H1 (cell line): ENCODE measurements around the gene GNA12.

ENCODE experiments used
- CREB1 ChIP-seq: IDR thresholded peaks from 2 replicates; pipeline ENCODE4 v1.6.1; 2012; ENCODE audit warnings: inconsistent platforms
- EGR1 ChIP-seq: IDR thresholded peaks from 2 replicates; pipeline ENCODE4 v1.6.1; 2011; ENCODE audit warnings: low read depth, low read length, borderline replicate concordance
- EZH2 ChIP-seq: fragments of 200-600 bp; sonication (generic); IDR thresholded peaks from 2 replicates; pipeline ENCODE4 v1.7.1; 2012; ENCODE audit warnings: low read depth, mild to moderate bottlenecking, moderate library complexity, low read length, inconsistent platforms; ENCODE audit not compliant: severe bottlenecking
- TAF7 ChIP-seq: optimal IDR thresholded peaks from 2 replicates; pipeline ENCODE3; 2011; ENCODE audit warnings: low read depth, mild to moderate bottlenecking, inconsistent platforms, low read length, moderate library complexity, borderline replicate concordance
- TF ChIP-seq, protein P1 (sequence below), 3 experiments: IDR thresholded peaks; 1 replicate in 2 of 3; 2 replicates in 1 of 3; pipeline versions ENCODE4 v1.5.1 to v1.6.1; 2011; ENCODE audit warnings: low read length in 3 of 3, mild to moderate bottlenecking in 3 of 3, inconsistent platforms in 2 of 3, low read depth in 1 of 3, moderate library complexity in 1 of 3; ENCODE audit not compliant: insufficient read depth in 1 of 3; ENCODE audit errors: control extremely low read depth in 1 of 3
- TF ChIP-seq, protein P2 (sequence below): IDR thresholded peaks from 2 replicates; pipeline ENCODE4 v1.6.1; 2011; ENCODE audit warnings: low read length, improper control_type of control experiment

DNA sequence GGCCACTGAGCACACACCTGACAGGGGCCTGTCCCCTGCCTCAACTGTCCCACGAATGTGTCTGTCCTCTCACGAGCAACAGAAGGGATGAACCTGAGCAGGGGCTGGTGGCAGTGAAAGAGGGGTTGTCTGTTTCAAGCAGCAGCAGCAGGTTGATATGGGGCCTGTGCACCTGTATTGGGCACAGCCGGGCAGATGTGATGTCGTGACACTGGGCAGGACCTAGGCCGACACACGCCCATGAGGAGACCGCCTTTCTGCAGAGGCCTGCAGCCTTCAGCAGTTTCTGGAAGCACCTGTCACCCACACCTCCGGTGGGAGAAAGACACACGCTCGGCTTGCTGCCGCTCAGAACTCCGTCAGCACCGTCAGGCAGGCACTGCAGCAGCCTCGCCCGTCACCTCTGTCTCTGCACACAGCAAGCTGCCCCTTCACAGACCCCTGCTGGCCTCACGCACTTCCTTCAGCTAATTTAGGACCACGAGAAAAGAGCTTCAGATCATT lies 107.6 kb downstream of the GNA12 start:
- TF ChIP-seq, protein P1, sequence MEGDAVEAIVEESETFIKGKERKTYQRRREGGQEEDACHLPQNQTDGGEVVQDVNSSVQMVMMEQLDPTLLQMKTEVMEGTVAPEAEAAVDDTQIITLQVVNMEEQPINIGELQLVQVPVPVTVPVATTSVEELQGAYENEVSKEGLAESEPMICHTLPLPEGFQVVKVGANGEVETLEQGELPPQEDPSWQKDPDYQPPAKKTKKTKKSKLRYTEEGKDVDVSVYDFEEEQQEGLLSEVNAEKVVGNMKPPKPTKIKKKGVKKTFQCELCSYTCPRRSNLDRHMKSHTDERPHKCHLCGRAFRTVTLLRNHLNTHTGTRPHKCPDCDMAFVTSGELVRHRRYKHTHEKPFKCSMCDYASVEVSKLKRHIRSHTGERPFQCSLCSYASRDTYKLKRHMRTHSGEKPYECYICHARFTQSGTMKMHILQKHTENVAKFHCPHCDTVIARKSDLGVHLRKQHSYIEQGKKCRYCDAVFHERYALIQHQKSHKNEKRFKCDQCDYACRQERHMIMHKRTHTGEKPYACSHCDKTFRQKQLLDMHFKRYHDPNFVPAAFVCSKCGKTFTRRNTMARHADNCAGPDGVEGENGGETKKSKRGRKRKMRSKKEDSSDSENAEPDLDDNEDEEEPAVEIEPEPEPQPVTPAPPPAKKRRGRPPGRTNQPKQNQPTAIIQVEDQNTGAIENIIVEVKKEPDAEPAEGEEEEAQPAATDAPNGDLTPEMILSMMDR (IDR thresholded peaks at IDR 0.05; ENCODE audit: control extremely low read depth in 1 of 3, insufficient read depth in 1 of 3, low read depth in 1 of 3, low read length in 3 of 3): no peak
- TF ChIP-seq EGR1 (no peak), CREB1 (no peak), EZH2 (no peak), TAF7 (no peak)
- TF ChIP-seq, protein P2, sequence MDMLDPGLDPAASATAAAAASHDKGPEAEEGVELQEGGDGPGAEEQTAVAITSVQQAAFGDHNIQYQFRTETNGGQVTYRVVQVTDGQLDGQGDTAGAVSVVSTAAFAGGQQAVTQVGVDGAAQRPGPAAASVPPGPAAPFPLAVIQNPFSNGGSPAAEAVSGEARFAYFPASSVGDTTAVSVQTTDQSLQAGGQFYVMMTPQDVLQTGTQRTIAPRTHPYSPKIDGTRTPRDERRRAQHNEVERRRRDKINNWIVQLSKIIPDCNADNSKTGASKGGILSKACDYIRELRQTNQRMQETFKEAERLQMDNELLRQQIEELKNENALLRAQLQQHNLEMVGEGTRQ: no peak
